ENCODE measurements around the gene SMIM11. TPM values are rescaled to one million over a fixed set of nuclear protein-coding genes. Genes with fewer than 3 reads are reported as not detected.

SMIM11 gene
- total and polyA plus RNA-seq, 2 donors (not counting 1 experiment from before 2014, with no cell fraction given), result 10.3 to 10.6 TPM

DNA sequence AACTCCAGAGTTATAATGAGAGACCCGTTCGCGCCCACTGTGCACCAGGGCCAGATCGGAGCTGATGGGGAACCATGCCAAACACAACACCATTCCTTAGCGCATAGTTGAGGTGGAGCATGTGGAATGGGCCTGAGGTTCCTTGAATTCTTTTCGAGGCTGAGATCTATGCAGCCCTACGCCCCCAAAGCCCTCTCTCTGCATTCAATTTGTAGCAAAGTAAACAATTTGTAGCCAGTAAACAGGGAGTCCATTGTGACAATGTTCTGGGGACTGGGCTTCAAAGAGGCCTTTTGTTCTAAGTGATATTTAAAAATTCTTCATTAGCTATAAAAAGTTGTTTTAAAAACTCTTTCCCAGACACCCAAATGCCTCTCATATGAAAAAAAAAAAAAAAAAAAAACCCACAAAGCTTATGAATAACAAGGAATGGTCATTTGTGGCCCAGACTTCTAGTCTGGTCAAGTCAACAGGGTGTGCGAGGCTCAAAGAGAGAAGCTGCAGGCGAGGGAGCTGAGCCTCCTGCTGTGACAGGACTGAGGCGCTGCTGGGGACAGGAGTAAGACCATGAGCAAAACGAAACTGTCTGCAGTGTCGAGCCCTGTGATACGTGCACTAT is 42.1 kb upstream of the SMIM11 start:
- no peak overlapping the region for H3K27ac Mint-ChIP-seq
- 96% methylated on average over 6 of the region's 13 CpGs for WGBS (ENCODE audit: insufficient coverage)

DNA sequence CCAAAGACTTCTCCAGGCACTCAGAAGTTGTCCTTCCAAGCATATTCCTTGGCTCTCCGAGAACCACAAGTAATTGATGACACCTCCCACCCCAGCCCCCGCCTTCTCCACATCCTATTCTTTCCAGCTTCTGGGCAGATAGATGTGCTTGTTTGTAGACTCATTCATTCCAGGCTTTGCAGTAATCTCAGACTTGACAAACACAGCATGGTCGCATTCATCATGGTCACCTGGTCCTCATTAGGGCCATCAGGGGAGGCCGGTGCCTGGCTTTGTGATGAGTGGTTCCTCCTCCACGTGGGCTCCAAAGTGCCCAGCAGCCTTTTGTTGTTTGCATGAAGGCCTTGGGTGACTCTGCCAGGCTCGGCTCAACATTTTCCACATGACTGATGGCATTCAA is 40.0 kb upstream of the SMIM11 start:
- no peaks in the 10 kb centered on the region for H3K4me1 ChIP-seq (ENCODE audit: control insufficient read depth in 2 of 2, insufficient read depth in 2 of 2, low read length in 2 of 2)
- Mint-ChIP-seq H3K4me3 (no peak overlapping the region), H3K9me3 (ENCODE audit: insufficient read depth) (no peaks in the 10 kb centered on the region), H3K27me3 (peaks cover 19% of the 10 kb centered on the region), H3K27ac (no peak overlapping the region), H3K4me1 (no peaks in the 10 kb centered on the region)
- ChIA-PET POLR2A (no interaction called here), CTCF (interaction anchor here (0.6 to 2.8 kb wide), 2 partner anchors 13 to 411 kb away, joined by 4 to 8 read pairs; no protein-coding TSS in a partner anchor)
- DNase-seq, result no peak
- H3K27me3 ChIP-seq (replicated peaks in 1 of 4; ENCODE audit: control extremely low read depth in 1 of 4, control insufficient read depth in 3 of 4, insufficient read depth in 4 of 4, low read length in 3 of 4), result peaks cover 0 to 4% (median 0%) of the 10 kb centered on the region in 4 experiments
- no peak overlapping the region for H3K4me3 ChIP-seq (ENCODE audit: control extremely low read depth in 1 of 5, extremely low read depth in 1 of 5, insufficient read depth in 1 of 5, low read depth in 2 of 5, low read length in 4 of 5)
- no peaks in the 10 kb centered on the region for H4K20me1 ChIP-seq (ENCODE audit: control insufficient read depth, insufficient read depth, low read length, poor library complexity, severe bottlenecking)
- 78% methylated on average over 4 of the region's 6 CpGs for WGBS (ENCODE audit: insufficient coverage)
- intact Hi-C loops (cut with micrococcal nuclease), result no loop called here
- no peaks in the 10 kb centered on the region for H3K79me2 ChIP-seq (ENCODE audit: control insufficient read depth, insufficient read depth, low read length)
- no peak overlapping the region for H3K27ac ChIP-seq (ENCODE audit: low read length in 2 of 2)
- no peak overlapping the region for H2AFZ ChIP-seq (ENCODE audit: insufficient read depth, low read depth, low read length, poor library complexity, severe bottlenecking)
- no peak for TF ChIP-seq EZH2 (IDR thresholded peaks at IDR 0.05; ENCODE audit: borderline replicate concordance, insufficient read depth, low read depth, low read length, poor library complexity, severe bottlenecking)
- TF ChIP-seq, protein P1, sequence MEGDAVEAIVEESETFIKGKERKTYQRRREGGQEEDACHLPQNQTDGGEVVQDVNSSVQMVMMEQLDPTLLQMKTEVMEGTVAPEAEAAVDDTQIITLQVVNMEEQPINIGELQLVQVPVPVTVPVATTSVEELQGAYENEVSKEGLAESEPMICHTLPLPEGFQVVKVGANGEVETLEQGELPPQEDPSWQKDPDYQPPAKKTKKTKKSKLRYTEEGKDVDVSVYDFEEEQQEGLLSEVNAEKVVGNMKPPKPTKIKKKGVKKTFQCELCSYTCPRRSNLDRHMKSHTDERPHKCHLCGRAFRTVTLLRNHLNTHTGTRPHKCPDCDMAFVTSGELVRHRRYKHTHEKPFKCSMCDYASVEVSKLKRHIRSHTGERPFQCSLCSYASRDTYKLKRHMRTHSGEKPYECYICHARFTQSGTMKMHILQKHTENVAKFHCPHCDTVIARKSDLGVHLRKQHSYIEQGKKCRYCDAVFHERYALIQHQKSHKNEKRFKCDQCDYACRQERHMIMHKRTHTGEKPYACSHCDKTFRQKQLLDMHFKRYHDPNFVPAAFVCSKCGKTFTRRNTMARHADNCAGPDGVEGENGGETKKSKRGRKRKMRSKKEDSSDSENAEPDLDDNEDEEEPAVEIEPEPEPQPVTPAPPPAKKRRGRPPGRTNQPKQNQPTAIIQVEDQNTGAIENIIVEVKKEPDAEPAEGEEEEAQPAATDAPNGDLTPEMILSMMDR (IDR thresholded peaks at IDR 0.05), result no peak
- no peaks in the 10 kb centered on the region for H3K36me3 ChIP-seq (replicated peaks in 1 of 2; ENCODE audit: control extremely low read depth in 1 of 2, control insufficient read depth in 1 of 2, extremely low read depth in 1 of 2, insufficient read depth in 2 of 2, low read length in 1 of 2)
- no peak overlapping the region for H3K4me2 ChIP-seq (replicated peaks; ENCODE audit: low read depth, low read length, poor library complexity, severe bottlenecking)
- ATAC-seq (ENCODE audit: low read depth), result no peak
- no peaks in the 10 kb centered on the region for H3K9me3 ChIP-seq (ENCODE audit: control extremely low read depth in 1 of 3, control insufficient read depth in 2 of 3, insufficient read depth in 1 of 3, low read length in 2 of 3)
- H3K9ac ChIP-seq (ENCODE audit: low read length), result no peak overlapping the region

More for the DNA sequence above, 42.1 kb upstream of the SMIM11 start:
- ChIA-PET POLR2A (no interaction called here), CTCF (interaction anchor here (0.7 to 1.7 kb wide), 2 partner anchors 11 to 15 kb away, joined by 3 to 6 read pairs; no protein-coding TSS in a partner anchor)
- H3K27me3 ChIP-seq (replicated peaks in 1 of 4; ENCODE audit: control extremely low read depth in 1 of 4, control insufficient read depth in 3 of 4, insufficient read depth in 4 of 4, low read length in 3 of 4), result peaks cover 0 to 2% (median 0%) of the 10 kb centered on the region in 4 experiments
- Mint-ChIP-seq H3K9me3 (ENCODE audit: insufficient read depth) (peaks cover 2% of the 10 kb centered on the region), H3K4me3 (no peak overlapping the region), H3K4me1 (no peaks in the 10 kb centered on the region), H3K27me3 (peaks cover 11% of the 10 kb centered on the region)
- H3K27ac ChIP-seq (ENCODE audit: low read length in 2 of 2), result no peak overlapping the region
- TF ChIP-seq, protein P1 (IDR thresholded peaks at IDR 0.05), result no peak
- no peak for TF ChIP-seq EZH2 (IDR thresholded peaks at IDR 0.05; ENCODE audit: borderline replicate concordance, insufficient read depth, low read depth, low read length, poor library complexity, severe bottlenecking)
- H3K36me3 ChIP-seq (replicated peaks in 1 of 2; ENCODE audit: control extremely low read depth in 1 of 2, control insufficient read depth in 1 of 2, extremely low read depth in 1 of 2, insufficient read depth in 2 of 2, low read length in 1 of 2), result no peaks in the 10 kb centered on the region
- H3K4me2 ChIP-seq (replicated peaks; ENCODE audit: low read depth, low read length, poor library complexity, severe bottlenecking), result no peak overlapping the region
- H3K9ac ChIP-seq (ENCODE audit: low read length), result no peak overlapping the region
- H2AFZ ChIP-seq (ENCODE audit: insufficient read depth, low read depth, low read length, poor library complexity, severe bottlenecking), result no peak overlapping the region
- H3K9me3 ChIP-seq (ENCODE audit: control extremely low read depth in 1 of 3, control insufficient read depth in 2 of 3, insufficient read depth in 1 of 3, low read length in 2 of 3), result peaks cover 0 to 8% (median 1%) of the 10 kb centered on the region in 3 donors
- no peaks in the 10 kb centered on the region for H4K20me1 ChIP-seq (ENCODE audit: control insufficient read depth, insufficient read depth, low read length, poor library complexity, severe bottlenecking)
- no peak overlapping the region for H3K4me3 ChIP-seq (ENCODE audit: control extremely low read depth in 1 of 5, extremely low read depth in 1 of 5, insufficient read depth in 1 of 5, low read depth in 2 of 5, low read length in 4 of 5)
- no peaks in the 10 kb centered on the region for H3K79me2 ChIP-seq (ENCODE audit: control insufficient read depth, insufficient read depth, low read length)
- ATAC-seq (ENCODE audit: low read depth), result no peak
- no peak for DNase-seq
- intact Hi-C loops (cut with micrococcal nuclease), result no loop called here
- no peaks in the 10 kb centered on the region for H3K4me1 ChIP-seq (ENCODE audit: control insufficient read depth in 2 of 2, insufficient read depth in 2 of 2, low read length in 2 of 2)

Data from B cell (primary cell).